CD4-positive, alpha-beta T cell treated with Interleukin-15 for 1 hour (primary cell): ENCODE data around the gene SMIM36.
"Not testable (repeated sequence)": the region's sequence is repeated elsewhere in the genome, so short reads cannot be mapped to it uniquely, and the experiment has no call there.

Source experiments
- DNase-seq: peaks from one replicate; pipeline ENCODE4 v3.0.0-alpha.2; 2020

Gene SMIM36

GRCh38 chr17:55410722-55411462 is 100.4 kb downstream of the SMIM36 start:
- DNase-seq, result no peak

- DNase-seq, result no peak
Measured at GRCh38 chr17:55409030-55409800, 102.0 kb downstream of the SMIM36 start.

- no peak for DNase-seq
Measured at GRCh38 chr17:55407641-55408566, 103.3 kb downstream of the SMIM36 start.

GRCh38 chr17:55405600-55405999 is 105.7 kb downstream of the SMIM36 start:
- no peak for DNase-seq

- DNase-seq, result not testable (repeated sequence)
Measured at GRCh38 chr17:55404197-55404596, 107.1 kb downstream of the SMIM36 start.

GRCh38 chr17:55402374-55402773 is 108.9 kb downstream of the SMIM36 start:
- DNase-seq, result no peak
